Subcutaneous adipose tissue (tissue), 4 donors: ENCODE results near the gene FAXC. TPM values are rescaled to one million over a fixed set of nuclear protein-coding genes. Genes with fewer than 3 reads are reported as not detected.

Source experiments
- total RNA-seq, 4 donors: library from RNA; depleted of rRNA; stranded (reverse); fragments of >200 nt; gene quantifications; one replicate each; pipeline ENCODE4 v1.1.0, GENCODE V29; 2016
- TF ChIP-seq, protein P1 (sequence below): fragments of 450-650 bp; IDR thresholded peaks from one replicate; pipeline ENCODE4 v1.5.1; 2016; ENCODE audit warnings: low read depth, mild to moderate bottlenecking, control low read depth, antibody characterized with exemption, moderate library complexity

FAXC gene
- total RNA-seq, result under 1 TPM in 1 of 4 donors, not detected in 3; under 0.01 TPM

DNA sequence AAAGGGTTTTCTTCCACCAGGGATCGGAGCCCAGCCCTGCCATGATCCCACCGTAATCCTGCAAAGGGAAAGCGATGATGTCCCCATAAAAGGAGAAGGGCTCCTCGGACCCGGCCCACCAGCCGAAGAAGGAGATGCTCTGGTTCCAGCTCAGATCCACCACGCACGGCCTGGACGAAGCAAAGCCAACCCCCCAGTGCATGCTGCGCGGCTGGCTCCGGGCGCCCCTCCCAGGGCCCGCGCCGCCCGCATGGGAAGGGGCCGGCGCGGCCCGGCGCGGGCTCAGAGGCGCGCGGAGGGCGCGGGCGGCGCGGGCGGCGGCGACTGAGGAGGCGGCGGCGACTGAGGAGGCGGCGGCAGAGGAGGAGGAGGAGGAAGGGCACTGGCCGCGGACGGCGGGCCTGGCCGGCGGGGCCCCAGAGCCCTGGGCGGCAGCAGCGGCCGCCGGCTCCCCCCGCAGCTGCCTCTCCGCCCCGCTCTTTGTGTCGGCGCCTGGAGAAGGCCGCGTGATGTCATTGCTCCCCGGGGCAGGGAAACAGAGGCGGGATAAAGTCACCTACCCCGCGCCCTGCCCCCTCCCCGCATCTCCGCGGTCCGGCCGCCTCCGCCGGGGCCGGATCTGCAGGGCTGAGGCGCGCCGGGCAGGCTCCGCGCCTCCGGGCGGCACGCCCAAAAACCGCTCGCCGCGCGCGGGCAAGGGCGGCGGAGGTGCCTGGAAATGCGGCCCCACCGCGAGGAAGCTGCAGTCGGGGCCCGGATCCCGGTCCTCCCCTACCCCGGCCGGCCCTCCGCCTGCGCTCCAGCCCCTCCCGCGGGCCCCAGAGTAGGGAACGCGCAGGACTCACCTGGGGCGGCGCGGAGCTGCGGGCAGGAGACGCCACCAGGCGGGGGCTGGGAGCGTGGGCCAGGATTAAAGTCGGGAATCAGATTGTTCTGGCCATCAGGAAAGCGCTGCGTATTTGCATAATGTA lies at the start of gene FAXC:
TSS of gene FAXC (minus strand) at position 504 of the 971 bp plus-strand sequence. CDS start at position 202, 302 bp downstream.
- TF ChIP-seq, protein P1, sequence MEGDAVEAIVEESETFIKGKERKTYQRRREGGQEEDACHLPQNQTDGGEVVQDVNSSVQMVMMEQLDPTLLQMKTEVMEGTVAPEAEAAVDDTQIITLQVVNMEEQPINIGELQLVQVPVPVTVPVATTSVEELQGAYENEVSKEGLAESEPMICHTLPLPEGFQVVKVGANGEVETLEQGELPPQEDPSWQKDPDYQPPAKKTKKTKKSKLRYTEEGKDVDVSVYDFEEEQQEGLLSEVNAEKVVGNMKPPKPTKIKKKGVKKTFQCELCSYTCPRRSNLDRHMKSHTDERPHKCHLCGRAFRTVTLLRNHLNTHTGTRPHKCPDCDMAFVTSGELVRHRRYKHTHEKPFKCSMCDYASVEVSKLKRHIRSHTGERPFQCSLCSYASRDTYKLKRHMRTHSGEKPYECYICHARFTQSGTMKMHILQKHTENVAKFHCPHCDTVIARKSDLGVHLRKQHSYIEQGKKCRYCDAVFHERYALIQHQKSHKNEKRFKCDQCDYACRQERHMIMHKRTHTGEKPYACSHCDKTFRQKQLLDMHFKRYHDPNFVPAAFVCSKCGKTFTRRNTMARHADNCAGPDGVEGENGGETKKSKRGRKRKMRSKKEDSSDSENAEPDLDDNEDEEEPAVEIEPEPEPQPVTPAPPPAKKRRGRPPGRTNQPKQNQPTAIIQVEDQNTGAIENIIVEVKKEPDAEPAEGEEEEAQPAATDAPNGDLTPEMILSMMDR, result no peak

DNA sequence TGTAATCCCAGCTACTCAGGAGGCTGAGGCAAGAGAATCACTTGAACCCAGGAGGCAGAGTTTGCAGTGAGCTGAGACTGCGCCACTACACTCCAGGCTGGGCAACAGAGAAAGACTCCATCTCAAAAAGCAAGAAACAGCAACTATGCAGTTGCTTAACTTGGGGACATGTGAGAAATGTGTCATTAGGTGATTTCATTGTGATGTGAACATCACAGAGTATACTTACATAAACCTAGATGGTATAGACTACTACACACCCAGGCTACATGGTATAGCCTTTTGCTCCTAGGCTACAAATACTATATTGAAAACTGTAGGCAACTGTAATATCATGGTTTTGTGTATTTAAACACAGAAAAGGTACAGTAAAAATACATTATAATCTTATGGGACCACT lies 47.8 kb upstream of the FAXC start:
- TF ChIP-seq, protein P1, result no peak

DNA sequence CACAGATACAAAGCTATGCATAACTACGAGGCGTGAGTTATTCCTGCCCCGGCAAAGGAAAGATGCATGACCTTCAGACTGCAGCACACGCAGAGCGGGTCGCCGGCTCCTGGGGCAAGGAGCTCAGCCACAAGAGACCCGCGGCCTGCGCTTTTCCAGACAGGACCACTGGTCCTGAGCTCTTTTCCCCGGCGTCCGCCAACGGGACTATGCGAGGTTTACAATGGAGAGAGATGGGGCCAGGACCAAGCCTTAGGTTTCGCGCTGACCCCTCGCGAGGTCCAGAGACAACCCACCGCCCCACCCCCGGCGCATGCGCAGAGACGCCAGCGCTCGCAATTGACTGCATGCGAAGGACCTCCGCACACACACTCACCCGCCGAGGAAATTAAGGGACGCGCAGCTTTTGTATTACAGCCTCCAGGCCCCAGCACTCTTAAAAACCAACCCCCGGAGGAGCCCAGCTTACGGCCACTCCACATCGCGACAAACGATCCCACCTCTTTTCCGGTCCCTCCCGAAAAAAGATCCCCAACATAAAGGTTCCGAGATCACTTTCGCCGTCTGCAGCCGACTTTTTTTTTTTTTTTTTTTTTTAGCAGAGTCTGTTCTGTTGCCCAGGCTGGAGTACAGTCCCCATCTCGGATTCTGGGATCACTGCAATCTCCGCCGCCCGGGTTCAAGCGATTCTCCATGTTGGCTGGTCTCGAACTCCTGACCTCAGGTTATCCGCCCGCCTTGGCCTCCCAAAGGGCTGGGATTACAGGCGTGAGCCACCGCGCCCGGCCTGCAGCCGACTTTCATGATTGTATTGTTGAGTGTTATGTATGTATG lies 44.4 kb upstream of the FAXC start, which contains the start of gene COQ3:
TSS of gene COQ3 (minus strand) at position 498 of the 834 bp plus-strand sequence. CDS start at position 482, 16 bp downstream.
- TF ChIP-seq, protein P1, result no peak

DNA sequence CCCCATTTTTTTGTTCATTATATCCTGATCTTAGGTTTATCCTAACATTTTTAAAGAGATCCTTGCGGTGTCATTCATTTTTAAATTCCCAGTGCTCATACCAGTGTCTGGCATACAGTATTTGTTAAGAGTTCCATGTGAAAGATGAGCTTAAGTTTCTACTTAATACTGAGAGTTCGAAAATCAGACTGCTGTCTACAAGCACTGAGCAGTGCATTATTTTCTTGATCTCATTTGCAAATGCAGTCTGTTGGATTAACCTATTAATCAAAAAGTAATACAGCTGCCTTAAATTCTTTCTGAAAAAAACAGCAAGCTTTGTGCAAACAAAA lies 43.9 kb upstream of the FAXC start:
- TF ChIP-seq, protein P1, result no peak

DNA sequence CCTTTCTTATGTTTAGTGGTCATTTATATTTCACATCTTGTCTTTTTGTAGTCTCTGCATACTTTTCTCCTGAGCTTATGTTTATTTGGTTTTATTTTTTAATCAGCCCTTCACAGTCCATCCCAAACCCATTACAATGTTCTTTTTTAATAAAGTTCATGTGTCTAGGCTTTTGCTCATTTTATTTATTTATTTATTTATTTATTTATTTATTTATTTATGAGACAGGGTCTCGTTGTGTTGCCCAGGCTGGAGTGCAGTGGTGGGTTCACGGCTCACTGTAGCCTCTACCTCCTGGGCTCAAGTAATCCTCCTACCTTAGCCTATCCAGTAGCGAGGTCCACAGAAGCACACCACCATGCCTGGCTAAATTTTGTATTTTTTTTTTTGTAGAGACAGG lies 41.4 kb upstream of the FAXC start:
- TF ChIP-seq, protein P1, result no peak

DNA sequence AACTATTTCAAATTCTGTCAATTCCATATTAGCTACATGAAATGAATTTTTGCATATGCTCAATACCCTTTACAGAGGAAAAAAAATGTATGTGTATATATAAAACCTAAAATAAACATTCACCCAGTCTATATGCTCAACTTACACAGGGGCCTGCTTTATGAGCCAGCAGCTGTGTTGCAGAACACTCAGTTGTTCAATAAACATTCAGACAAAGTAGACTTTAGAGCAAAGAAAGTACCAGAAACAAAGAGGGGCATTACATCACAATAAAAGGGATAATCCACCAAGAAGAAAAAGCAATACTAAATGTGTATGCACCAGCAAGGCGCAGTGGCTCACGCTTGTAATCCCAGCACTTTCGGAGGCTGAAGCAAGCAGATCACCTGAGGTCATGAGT lies 35.0 kb upstream of the FAXC start:
- TF ChIP-seq, protein P1, result no peak

DNA sequence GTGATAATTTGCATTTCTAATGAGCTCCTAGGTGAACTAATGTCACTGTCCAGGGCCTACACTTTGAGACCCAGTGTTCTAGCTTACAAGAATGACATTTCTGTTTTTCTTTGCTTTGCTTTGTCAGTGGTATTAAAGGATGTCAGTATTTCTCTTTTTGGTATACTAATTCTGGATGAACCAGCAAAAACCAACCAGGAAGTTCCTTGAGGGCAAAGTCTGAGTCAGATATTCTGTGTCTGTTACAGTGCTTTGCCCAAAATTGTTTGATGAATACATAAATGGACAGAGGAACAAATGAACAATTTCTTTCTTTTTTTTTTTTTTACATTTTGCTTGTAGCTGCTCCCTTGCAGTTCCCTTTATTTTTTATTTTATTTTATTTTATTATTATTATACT lies 29.2 kb upstream of the FAXC start:
- TF ChIP-seq, protein P1, result no peak
